ENCODE results near the gene ETV6. TPM values are rescaled to one million over a fixed set of nuclear protein-coding genes. Genes with fewer than 3 reads are reported as not detected.
"Not testable (repeated sequence)": the region's sequence is repeated elsewhere in the genome, so short reads cannot be mapped to it uniquely, and the experiment has no call there.

Gene ETV6
- total RNA-seq, 1 experiment from 2014 or later, result 89.1 TPM

DNA sequence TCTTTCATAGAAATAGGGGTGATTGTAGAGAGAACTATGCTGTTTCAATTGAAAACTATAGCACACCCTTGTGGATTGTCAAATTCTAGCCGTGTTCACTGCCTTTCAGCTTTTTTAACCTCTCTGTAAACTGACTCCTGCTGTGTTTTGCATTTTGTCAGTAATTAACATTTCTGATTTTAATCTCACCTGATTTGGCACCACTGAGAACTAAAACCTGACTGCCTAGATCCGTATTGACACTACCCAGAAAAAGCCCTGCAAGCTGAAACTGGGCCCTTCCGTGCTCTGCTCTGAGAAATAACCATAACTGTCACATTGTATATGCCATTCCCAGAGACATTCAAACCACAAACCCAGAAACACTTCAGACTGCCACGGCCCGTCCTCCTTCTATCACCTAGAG is 26.6 kb upstream of the ETV6 start:
- H3K27ac Mint-ChIP-seq (ENCODE audit: unreplicated experiment), result peak overlapping the region; percentile 18
- peaks cover 38% of the 10 kb centered on the region for H3K4me1 Mint-ChIP-seq (ENCODE audit: low read depth, unreplicated experiment)
- no peaks in the 10 kb centered on the region for H3K36me3 Mint-ChIP-seq (ENCODE audit: insufficient read depth, unreplicated experiment)
- no TSS peak for BruUV-seq (replicated peaks)
- CTCF ChIA-PET, result interaction anchor here (1.2 to 2.2 kb wide), 3 partner anchors 9 to 410 kb away, joined by 3 to 17 read pairs (median 6); no protein-coding TSS in a partner anchor
- TF ChIP-seq, protein P1, sequence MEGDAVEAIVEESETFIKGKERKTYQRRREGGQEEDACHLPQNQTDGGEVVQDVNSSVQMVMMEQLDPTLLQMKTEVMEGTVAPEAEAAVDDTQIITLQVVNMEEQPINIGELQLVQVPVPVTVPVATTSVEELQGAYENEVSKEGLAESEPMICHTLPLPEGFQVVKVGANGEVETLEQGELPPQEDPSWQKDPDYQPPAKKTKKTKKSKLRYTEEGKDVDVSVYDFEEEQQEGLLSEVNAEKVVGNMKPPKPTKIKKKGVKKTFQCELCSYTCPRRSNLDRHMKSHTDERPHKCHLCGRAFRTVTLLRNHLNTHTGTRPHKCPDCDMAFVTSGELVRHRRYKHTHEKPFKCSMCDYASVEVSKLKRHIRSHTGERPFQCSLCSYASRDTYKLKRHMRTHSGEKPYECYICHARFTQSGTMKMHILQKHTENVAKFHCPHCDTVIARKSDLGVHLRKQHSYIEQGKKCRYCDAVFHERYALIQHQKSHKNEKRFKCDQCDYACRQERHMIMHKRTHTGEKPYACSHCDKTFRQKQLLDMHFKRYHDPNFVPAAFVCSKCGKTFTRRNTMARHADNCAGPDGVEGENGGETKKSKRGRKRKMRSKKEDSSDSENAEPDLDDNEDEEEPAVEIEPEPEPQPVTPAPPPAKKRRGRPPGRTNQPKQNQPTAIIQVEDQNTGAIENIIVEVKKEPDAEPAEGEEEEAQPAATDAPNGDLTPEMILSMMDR (IDR thresholded peaks at IDR 0.05; ENCODE audit: unreplicated experiment), result no peak
- intact Hi-C loops (cut with micrococcal nuclease; ENCODE audit: unreplicated experiment), result loop anchor here (5.0 kb wide), 1 partner anchor 41 kb away; no protein-coding TSS in a partner anchor
- H3K27me3 Mint-ChIP-seq (ENCODE audit: unreplicated experiment), result no peaks in the 10 kb centered on the region
- H3K4me3 Mint-ChIP-seq (ENCODE audit: low read depth, unreplicated experiment), result no peak overlapping the region
- no peak for DNase-seq
- H3K9me3 Mint-ChIP-seq (ENCODE audit: low read depth, unreplicated experiment), result peaks cover 2% of the 10 kb centered on the region

DNA sequence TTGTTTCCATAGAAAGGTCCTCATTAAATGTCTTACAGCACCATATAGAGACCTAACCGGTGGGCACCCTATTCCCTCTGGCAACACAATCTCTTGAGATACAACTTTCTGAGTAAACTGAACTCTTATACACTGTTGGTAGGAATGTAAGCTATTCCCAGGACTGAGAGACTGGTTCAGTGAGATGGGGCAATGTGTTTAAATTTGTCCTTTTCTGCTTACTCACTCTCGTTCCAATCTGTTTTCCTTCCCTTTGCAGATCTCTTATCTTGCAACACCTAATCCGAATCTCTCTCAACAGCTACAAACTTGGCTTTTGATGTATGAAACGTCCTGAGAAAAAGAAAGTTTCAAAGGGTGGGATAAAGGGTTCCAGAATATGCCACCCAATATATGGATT is 26.1 kb upstream of the ETV6 start:
- Mint-ChIP-seq H3K36me3 (ENCODE audit: insufficient read depth, unreplicated experiment) (no peaks in the 10 kb centered on the region), H3K4me3 (ENCODE audit: low read depth, unreplicated experiment) (no peak overlapping the region), H3K27ac (ENCODE audit: unreplicated experiment) (peak overlapping the region; percentile 18), H3K27me3 (ENCODE audit: unreplicated experiment) (no peaks in the 10 kb centered on the region), H3K4me1 (ENCODE audit: low read depth, unreplicated experiment) (peaks cover 33% of the 10 kb centered on the region), H3K9me3 (ENCODE audit: low read depth, unreplicated experiment) (peaks cover 2% of the 10 kb centered on the region)
- DNase-seq, result no peak
- no TSS peak for BruUV-seq (replicated peaks)
- CTCF ChIA-PET, result interaction anchor here (0.8 to 2.2 kb wide), 4 partner anchors 9 to 409 kb away, joined by 3 to 17 read pairs (median 4); partner anchors contain the start of gene ETV6
- TF ChIP-seq, protein P1 (IDR thresholded peaks at IDR 0.05; ENCODE audit: unreplicated experiment), result no peak
- intact Hi-C loops (cut with micrococcal nuclease; ENCODE audit: unreplicated experiment), result loop anchor here (5.0 kb wide), 1 partner anchor 41 kb away; no protein-coding TSS in a partner anchor

DNA sequence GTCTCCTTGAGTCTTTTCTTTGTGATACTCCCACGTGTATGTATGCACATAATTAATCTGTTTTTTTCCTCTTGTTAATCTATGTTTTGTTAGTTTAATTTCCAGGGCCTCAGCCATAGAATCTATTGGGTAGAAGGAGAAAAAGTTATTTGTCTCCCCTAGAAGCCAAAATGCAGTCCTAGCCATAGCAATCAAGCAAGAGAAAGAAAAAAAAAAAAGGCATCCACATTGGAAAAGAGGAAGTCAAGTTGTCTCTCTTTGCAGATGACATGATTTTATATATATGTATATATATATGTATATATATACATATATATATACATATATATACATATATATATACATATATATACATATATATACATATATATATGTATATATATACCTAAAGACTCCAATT is 25.4 kb upstream of the ETV6 start:
- H3K4me3 Mint-ChIP-seq (ENCODE audit: low read depth, unreplicated experiment), result no peak overlapping the region
- H3K27me3 Mint-ChIP-seq (ENCODE audit: unreplicated experiment), result no peaks in the 10 kb centered on the region
- H3K27ac Mint-ChIP-seq (ENCODE audit: unreplicated experiment), result no peak overlapping the region
- no peaks in the 10 kb centered on the region for H3K36me3 Mint-ChIP-seq (ENCODE audit: insufficient read depth, unreplicated experiment)
- intact Hi-C loops (cut with micrococcal nuclease; ENCODE audit: unreplicated experiment), result loop anchor here (5.0 kb wide), 1 partner anchor 42 kb away; no protein-coding TSS in a partner anchor
- CTCF ChIA-PET, result interaction anchor here (0.7 to 2.2 kb wide), 3 partner anchors 25 to 44 kb away, joined by 3 to 17 read pairs (median 3); partner anchors contain the start of gene ETV6
- no TSS peak for BruUV-seq (replicated peaks)
- peaks cover 27% of the 10 kb centered on the region for H3K4me1 Mint-ChIP-seq (ENCODE audit: low read depth, unreplicated experiment)
- peaks cover 2% of the 10 kb centered on the region for H3K9me3 Mint-ChIP-seq (ENCODE audit: low read depth, unreplicated experiment)
- TF ChIP-seq, protein P1 (IDR thresholded peaks at IDR 0.05; ENCODE audit: unreplicated experiment), result no peak
- DNase-seq, result no peak

DNA sequence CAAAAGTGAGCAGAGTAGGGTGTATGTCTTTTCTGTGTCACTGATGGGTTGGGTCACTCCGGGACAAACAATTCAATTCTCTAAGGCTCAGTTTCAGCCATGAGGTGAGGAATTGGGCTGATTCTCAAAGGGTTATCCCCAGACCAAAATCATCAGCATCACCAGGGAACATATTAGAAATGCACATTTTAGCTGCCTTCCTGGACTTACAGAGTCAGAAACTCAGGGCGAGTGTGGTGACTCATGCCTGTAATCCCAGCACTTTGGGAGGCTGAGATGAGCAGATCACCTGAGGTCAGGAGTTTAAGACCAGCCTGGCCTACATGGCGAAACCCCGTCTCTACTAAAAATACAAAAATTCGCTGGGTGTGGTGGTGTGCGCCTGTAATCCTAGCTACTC is 21.8 kb upstream of the ETV6 start:
- H3K4me3 Mint-ChIP-seq (ENCODE audit: low read depth, unreplicated experiment); intact Hi-C loops (cut with micrococcal nuclease; ENCODE audit: unreplicated experiment); DNase-seq; BruUV-seq (replicated peaks); H3K9me3 Mint-ChIP-seq (ENCODE audit: low read depth, unreplicated experiment); H3K36me3 Mint-ChIP-seq (ENCODE audit: insufficient read depth, unreplicated experiment); H3K27ac Mint-ChIP-seq (ENCODE audit: unreplicated experiment); CTCF ChIA-PET; H3K27me3 Mint-ChIP-seq (ENCODE audit: unreplicated experiment): not testable (repeated sequence)
- H3K4me1 Mint-ChIP-seq (ENCODE audit: low read depth, unreplicated experiment), result peaks cover 44% of the 10 kb centered on the region

DNA sequence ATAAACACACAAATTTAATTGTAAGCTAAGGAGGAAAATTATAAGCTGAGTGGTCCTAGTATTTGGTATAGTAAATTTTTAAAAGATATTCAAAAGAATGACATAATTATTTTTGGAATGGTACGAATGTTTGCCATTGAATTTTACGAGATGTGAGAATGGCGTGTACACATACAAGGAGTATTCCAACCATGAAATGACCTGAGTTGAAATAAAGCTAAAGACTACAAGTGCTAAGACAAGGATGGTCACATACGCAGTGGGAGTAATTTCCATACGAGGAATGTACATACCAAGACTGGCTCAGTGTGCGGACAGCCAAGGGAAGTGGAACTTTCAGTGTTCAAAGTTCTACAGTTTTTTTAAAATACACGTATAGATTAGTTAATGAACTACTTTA is 21.1 kb upstream of the ETV6 start:
- Mint-ChIP-seq H3K36me3 (ENCODE audit: insufficient read depth, unreplicated experiment) (no peaks in the 10 kb centered on the region), H3K4me3 (ENCODE audit: low read depth, unreplicated experiment) (no peak overlapping the region), H3K27me3 (ENCODE audit: unreplicated experiment) (no peaks in the 10 kb centered on the region), H3K9me3 (ENCODE audit: low read depth, unreplicated experiment) (peaks cover 2% of the 10 kb centered on the region), H3K4me1 (ENCODE audit: low read depth, unreplicated experiment) (peaks cover 38% of the 10 kb centered on the region), H3K27ac (ENCODE audit: unreplicated experiment) (no peak overlapping the region)
- no TSS peak for BruUV-seq (replicated peaks)
- TF ChIP-seq, protein P1 (IDR thresholded peaks at IDR 0.05; ENCODE audit: unreplicated experiment), result no peak
- CTCF ChIA-PET, result no interaction called here
- DNase-seq, result no peak
- intact Hi-C loops (cut with micrococcal nuclease; ENCODE audit: unreplicated experiment), result no loop called here

All from Calu3 (cell line).